Stimulated activated CD4-positive, alpha-beta T cell treated with anti-CD3 and anti-CD28 coated beads, Interleukin-15, amount 100 ng/mL, for 48 hours (primary cell): ENCODE data around the gene MSH3.

ENCODE experiments used
- DNase-seq, 2 donors: peaks; one replicate each; pipeline ENCODE4 v3.0.0-alpha.2; 2020; ENCODE audit warnings: low read depth in 2 of 2

MSH3 gene

GRCh38 chr5:80654391-80655230 lies at the start of gene MSH3, which contains the start of gene DHFR:
Gene MSH3, plus strand, starts transcription at chr5:80654652. Its CDS starts 76 bp downstream, at chr5:80654728.
Gene DHFR, minus strand, starts transcription at chr5:80654983. Its CDS starts 494 bp downstream, at chr5:80654489.
- DNase-seq = peak; percentile 84 to 86

GRCh38 chr5:80607343-80607742 lies 47.1 kb upstream of the MSH3 start:
- no peak for DNase-seq

GRCh38 chr5:80607832-80608231 lies 46.6 kb upstream of the MSH3 start:
- no peak for DNase-seq

- DNase-seq = no peak
Measured at GRCh38 chr5:80608731-80609130, 45.7 kb upstream of the MSH3 start.

- DNase-seq = no peak
Measured at GRCh38 chr5:80609692-80610091, 44.8 kb upstream of the MSH3 start.

GRCh38 chr5:80615266-80615914 lies 39.1 kb upstream of the MSH3 start:
- no peak for DNase-seq

- DNase-seq = no peak
Measured at GRCh38 chr5:80618438-80618837, 36.0 kb upstream of the MSH3 start.

- no peak for DNase-seq
Measured at GRCh38 chr5:80619086-80619485, 35.4 kb upstream of the MSH3 start.

- no peak for DNase-seq
Measured at GRCh38 chr5:80620211-80620610, 34.2 kb upstream of the MSH3 start.

GRCh38 chr5:80622756-80623155 lies 31.7 kb upstream of the MSH3 start:
- DNase-seq = no peak

GRCh38 chr5:80623999-80624398 lies 30.5 kb upstream of the MSH3 start:
- no peak for DNase-seq

GRCh38 chr5:80625230-80625629 lies 29.2 kb upstream of the MSH3 start:
- DNase-seq = no peak

- no peak for DNase-seq
Measured at GRCh38 chr5:80629281-80629680, 25.2 kb upstream of the MSH3 start.

- no peak for DNase-seq
Measured at GRCh38 chr5:80631278-80632259, 22.9 kb upstream of the MSH3 start.

- no peak for DNase-seq
Measured at GRCh38 chr5:80632700-80633099, 21.8 kb upstream of the MSH3 start.

GRCh38 chr5:80634193-80634592 lies 20.3 kb upstream of the MSH3 start:
- no peak for DNase-seq

GRCh38 chr5:80641353-80641752 lies 13.1 kb upstream of the MSH3 start:
- no peak for DNase-seq

GRCh38 chr5:80644900-80645299 lies 9.6 kb upstream of the MSH3 start:
- no peak for DNase-seq

GRCh38 chr5:80646926-80647325 lies 7.5 kb upstream of the MSH3 start:
- DNase-seq = no peak

- DNase-seq = no peak
Measured at GRCh38 chr5:80653502-80653901, 950 bp upstream of the MSH3 start.

GRCh38 chr5:80654054-80654390 lies 430 bp upstream of the MSH3 start:
- peak; percentile 18 for DNase-seq

GRCh38 chr5:80655231-80655774 lies 851 bp downstream of the MSH3 start:
- no peak for DNase-seq
